Measurements from ENCODE around the gene NEK11. TPM values are rescaled to one million over a fixed set of nuclear protein-coding genes. Genes with fewer than 3 reads are reported as not detected.

The NEK11 gene
- total and polyA plus RNA-seq, 11 donors: 0.38 to 4.3 (median 2.1) TPM

- H3K27ac ChIP-seq: peak overlapping the region in 8 of 12 donors; percentile 2 to 66 (median 39)
These were observed 45.5 kb downstream of the NEK11 start for GRCh38 chr3:131072099-131072559.

GRCh38 chr3:131072845-131073244 lies 46.2 kb downstream of the NEK11 start:
- intact Hi-C loops (cut with DNase I): no loop called here
- WGBS, 4 donors: 14 to 31% (median 18%) methylated on average over 2 of the region's 2 CpGs
- Histone ChIP-seq H3K27ac (peak overlapping the region in 8 of 12 donors; percentile 2 to 66 (median 39)), H3K36me3 (no peaks in the 10 kb centered on the region), H3K9me3 (no peaks in the 10 kb centered on the region), H3K4me1 (peaks cover 0 to 31% (median 19%) of the 10 kb centered on the region in 12 donors), H3K4me3 (no peak overlapping the region), H3K27me3 (no peaks in the 10 kb centered on the region)
- DNase-seq (peak in 4 of 5 donors; percentile 47 to 64 (median 57)), ATAC-seq (peak; percentile 86 to 95 (median 94))
- no peak for TF ChIP-seq POLR2A (IDR thresholded peaks at IDR 0.05)
- TF ChIP-seq, protein P1, sequence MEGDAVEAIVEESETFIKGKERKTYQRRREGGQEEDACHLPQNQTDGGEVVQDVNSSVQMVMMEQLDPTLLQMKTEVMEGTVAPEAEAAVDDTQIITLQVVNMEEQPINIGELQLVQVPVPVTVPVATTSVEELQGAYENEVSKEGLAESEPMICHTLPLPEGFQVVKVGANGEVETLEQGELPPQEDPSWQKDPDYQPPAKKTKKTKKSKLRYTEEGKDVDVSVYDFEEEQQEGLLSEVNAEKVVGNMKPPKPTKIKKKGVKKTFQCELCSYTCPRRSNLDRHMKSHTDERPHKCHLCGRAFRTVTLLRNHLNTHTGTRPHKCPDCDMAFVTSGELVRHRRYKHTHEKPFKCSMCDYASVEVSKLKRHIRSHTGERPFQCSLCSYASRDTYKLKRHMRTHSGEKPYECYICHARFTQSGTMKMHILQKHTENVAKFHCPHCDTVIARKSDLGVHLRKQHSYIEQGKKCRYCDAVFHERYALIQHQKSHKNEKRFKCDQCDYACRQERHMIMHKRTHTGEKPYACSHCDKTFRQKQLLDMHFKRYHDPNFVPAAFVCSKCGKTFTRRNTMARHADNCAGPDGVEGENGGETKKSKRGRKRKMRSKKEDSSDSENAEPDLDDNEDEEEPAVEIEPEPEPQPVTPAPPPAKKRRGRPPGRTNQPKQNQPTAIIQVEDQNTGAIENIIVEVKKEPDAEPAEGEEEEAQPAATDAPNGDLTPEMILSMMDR (IDR thresholded peaks at IDR 0.05): no peak

More at GRCh38 chr3:131072099-131072559, 45.5 kb downstream of the NEK11 start:
- 35 to 56% (median 47%) methylated on average over 2 of the region's 2 CpGs for WGBS, 4 donors
- Histone ChIP-seq H3K36me3 (no peaks in the 10 kb centered on the region), H3K4me3 (no peak overlapping the region), H3K9me3 (no peaks in the 10 kb centered on the region), H3K27me3 (no peaks in the 10 kb centered on the region), H3K4me1 (peaks cover 0 to 31% (median 19%) of the 10 kb centered on the region in 12 donors)
- ATAC-seq (peak in 2 of 4 donors; percentile 19 to 21), DNase-seq (no peak)
- no peak for TF ChIP-seq POLR2A (IDR thresholded peaks at IDR 0.05)
- TF ChIP-seq, protein P1 (IDR thresholded peaks at IDR 0.05): no peak
- intact Hi-C loops (cut with DNase I): no loop called here

DNA sequence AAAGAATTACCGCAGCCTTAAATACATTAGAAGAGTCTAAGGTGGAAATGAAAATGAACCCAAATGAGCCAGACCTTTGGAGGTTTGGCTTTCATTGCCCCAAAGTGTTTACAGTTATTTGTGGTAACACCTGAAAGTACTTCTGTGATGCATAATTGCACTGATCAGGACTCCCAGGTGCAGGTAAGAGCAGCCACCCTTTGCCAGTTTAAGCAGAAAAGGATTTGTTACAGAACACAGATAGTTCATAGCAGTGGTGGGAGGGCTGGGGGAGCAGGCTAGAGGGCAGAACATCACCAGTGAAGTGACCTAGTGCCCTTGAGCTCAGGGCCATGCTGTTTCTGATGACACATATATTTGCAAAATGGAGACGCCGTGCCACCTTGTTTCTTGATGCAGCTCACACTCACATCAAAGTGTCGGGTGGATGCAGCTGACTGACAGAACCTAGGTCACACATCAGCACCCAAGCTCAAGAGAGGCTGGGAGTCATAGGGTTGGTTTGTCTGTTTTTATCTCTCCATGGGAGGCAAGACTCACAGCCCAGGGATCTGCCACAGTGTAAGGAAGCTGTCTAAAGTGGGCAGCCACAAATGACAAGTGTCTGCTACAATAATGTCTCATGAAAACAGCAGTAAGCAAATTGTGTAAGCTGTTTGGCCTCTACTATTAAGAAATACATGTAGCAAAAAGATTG lies 49.1 kb downstream of the NEK11 start:
- Histone ChIP-seq H3K9me3 (no peaks in the 10 kb centered on the region), H3K27ac (no peak overlapping the region), H3K4me1 (peaks cover 0 to 31% (median 19%) of the 10 kb centered on the region in 12 donors), H3K27me3 (no peaks in the 10 kb centered on the region), H3K4me3 (no peak overlapping the region), H3K36me3 (no peaks in the 10 kb centered on the region)
- 59 to 68% (median 65%) methylated on average over 4 of the region's 4 CpGs for WGBS, 4 donors
- DNase-seq: no peak
- TF ChIP-seq, protein P1 (IDR thresholded peaks at IDR 0.05): no peak
- TF ChIP-seq POLR2A (IDR thresholded peaks at IDR 0.05): no peak
- intact Hi-C loops (cut with DNase I): no loop called here
- no peak for ATAC-seq

DNA sequence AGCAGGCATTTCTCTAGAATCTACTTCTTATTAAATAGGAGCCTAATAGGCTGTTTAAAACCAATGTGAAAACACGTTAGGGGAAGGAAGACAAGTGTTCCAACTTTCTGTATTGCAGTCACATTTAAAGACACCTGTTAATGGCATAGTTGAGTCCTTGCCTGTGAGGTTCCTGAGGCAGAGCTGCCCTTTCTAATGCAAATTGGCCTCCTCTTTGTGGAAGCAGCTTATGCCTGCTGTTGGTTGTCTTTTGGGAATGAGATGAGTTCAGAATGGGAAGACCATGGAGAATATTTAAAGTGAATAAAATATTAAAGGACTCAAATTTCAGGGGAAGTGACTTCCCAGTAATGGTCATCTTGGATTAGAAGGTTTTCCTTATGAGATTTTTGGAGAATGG lies 51.2 kb downstream of the NEK11 start:
- intact Hi-C loops (cut with DNase I): no loop called here
- no peaks in the 10 kb centered on the region for H3K27me3 ChIP-seq
- DNase-seq: no peak
- H3K27ac ChIP-seq: peak overlapping the region in 2 of 12 donors; percentile 23 to 26
- 40 to 81% (median 61%) methylated on average over 1 of the region's 1 CpG for WGBS, 4 donors
- TF ChIP-seq POLR2A (IDR thresholded peaks at IDR 0.05): no peak
- TF ChIP-seq, protein P1 (IDR thresholded peaks at IDR 0.05): no peak
- no peak for ATAC-seq
- H3K4me3 ChIP-seq: no peak overlapping the region
- no peaks in the 10 kb centered on the region for H3K36me3 ChIP-seq
- peaks cover 0 to 21% (median 13%) of the 10 kb centered on the region in 12 donors for H3K4me1 ChIP-seq
- no peaks in the 10 kb centered on the region for H3K9me3 ChIP-seq
